C4-2B (cell line): Measurements from ENCODE around the gene CHCHD3.

Experiments used
- CTCF ChIP-seq: fragments of 450-650 bp; conservative IDR thresholded peaks from 2 replicates; pipeline ENCODE4 v1.5.1; 2017; ENCODE audit warnings: mild to moderate bottlenecking
- ZFX ChIP-seq: fragments of 450-650 bp; IDR thresholded peaks from 2 replicates; pipeline ENCODE4 v1.6.1; 2017

- TF ChIP-seq CTCF (no peak), ZFX (no peak)
Observed at GRCh38 chr7:132830941-132831340, 250.9 kb downstream of the CHCHD3 start.
